GM12801 (cell line): ENCODE results near the gene POMT1.

ENCODE experiments used
- TF ChIP-seq, protein P1 (sequence below): IDR thresholded peaks from one replicate; pipeline ENCODE4 v1.5.1; 2011; ENCODE audit warnings: control low read depth; ENCODE audit not compliant: insufficient read length; ENCODE audit errors: extremely low read depth

Gene POMT1, protein sequence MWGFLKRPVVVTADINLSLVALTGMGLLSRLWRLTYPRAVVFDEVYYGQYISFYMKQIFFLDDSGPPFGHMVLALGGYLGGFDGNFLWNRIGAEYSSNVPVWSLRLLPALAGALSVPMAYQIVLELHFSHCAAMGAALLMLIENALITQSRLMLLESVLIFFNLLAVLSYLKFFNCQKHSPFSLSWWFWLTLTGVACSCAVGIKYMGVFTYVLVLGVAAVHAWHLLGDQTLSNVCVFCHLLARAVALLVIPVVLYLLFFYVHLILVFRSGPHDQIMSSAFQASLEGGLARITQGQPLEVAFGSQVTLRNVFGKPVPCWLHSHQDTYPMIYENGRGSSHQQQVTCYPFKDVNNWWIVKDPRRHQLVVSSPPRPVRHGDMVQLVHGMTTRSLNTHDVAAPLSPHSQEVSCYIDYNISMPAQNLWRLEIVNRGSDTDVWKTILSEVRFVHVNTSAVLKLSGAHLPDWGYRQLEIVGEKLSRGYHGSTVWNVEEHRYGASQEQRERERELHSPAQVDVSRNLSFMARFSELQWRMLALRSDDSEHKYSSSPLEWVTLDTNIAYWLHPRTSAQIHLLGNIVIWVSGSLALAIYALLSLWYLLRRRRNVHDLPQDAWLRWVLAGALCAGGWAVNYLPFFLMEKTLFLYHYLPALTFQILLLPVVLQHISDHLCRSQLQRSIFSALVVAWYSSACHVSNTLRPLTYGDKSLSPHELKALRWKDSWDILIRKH

DNA sequence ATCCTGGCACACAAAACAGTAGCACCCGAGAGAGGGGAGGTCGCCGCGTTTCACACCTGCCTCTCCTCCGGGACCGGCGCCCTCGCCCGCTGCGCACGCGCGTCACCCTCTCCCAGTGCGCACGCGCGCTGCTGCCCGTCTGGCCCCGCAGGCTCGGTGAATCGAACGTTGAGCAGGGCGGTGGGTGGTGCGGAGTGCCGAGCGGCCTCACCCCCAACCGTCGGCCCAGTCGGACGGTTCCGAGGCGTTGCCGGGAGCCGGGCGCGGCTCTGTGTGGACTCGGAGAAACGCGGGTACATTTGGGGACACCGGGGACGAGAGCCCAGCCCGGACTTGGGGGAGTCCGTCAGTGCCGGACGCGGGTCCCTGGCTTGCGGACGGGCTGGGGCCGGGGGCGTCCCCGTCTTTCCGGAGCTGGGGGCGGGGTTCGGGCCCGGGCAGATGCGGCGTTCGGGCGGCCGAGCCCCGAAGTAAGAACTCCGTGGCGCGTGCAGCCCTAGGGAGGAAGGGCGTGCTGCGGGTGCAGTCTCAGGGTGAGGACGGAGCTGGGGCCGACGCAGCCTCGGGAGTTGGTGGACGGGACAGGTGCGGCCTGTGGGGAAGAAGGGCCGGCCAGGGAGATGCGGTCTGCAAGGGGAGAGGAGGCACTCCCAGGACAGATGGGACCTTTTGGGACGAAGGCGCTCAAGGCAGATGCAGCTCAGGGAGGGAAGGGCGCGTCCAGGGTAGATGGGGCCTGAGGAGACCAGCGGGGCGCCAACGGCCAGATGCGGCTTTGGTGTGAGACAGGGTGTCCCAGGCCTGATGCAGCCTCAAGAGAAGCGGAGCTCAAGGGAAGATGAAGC lies at the start of gene POMT1:
TSS of gene POMT1 (plus strand) at position 138 of the 845 bp plus-strand sequence. CDS start 1,301 bp downstream, outside the sequence.
- TF ChIP-seq, protein P1, sequence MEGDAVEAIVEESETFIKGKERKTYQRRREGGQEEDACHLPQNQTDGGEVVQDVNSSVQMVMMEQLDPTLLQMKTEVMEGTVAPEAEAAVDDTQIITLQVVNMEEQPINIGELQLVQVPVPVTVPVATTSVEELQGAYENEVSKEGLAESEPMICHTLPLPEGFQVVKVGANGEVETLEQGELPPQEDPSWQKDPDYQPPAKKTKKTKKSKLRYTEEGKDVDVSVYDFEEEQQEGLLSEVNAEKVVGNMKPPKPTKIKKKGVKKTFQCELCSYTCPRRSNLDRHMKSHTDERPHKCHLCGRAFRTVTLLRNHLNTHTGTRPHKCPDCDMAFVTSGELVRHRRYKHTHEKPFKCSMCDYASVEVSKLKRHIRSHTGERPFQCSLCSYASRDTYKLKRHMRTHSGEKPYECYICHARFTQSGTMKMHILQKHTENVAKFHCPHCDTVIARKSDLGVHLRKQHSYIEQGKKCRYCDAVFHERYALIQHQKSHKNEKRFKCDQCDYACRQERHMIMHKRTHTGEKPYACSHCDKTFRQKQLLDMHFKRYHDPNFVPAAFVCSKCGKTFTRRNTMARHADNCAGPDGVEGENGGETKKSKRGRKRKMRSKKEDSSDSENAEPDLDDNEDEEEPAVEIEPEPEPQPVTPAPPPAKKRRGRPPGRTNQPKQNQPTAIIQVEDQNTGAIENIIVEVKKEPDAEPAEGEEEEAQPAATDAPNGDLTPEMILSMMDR = no peak

DNA sequence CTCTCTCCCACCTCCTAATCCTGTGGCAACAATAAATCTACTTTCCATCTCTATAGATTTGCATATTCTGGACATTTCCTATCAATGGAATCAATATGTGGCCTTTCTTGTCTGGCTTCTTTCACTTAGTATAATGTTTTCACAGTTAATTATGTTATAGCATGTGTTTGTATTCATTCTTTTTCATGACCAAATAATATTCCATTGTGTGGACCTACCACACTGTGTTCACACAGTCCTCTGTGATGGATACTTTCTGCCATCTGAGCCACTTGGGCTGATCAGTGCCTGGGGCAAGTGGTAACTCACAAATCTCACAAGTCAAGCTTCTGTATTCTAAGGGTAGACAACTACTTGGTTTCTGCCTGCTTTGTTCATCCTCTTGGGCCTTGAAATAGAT lies 48.7 kb upstream of the POMT1 start:
- TF ChIP-seq, protein P1 = no peak

DNA sequence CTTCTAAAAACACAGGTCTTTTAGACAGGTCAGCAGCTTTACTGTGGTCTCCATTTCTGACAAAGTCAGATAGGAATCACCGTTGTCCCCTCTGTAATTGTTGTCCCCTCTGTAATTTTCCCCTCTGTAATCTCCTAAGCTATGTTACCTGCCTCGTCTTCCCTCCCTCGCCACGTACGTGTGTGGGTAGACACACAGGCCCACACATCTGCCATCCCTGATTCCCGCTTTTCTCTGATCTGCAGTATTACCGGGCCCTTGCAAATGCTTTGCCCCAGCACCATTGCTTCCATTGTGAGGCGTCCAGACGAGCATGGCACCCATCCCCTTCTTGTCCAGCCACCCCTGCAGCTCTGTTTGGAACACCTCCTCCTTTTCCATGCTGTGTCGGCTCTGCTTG lies 45.0 kb upstream of the POMT1 start:
- TF ChIP-seq, protein P1 = no peak

DNA sequence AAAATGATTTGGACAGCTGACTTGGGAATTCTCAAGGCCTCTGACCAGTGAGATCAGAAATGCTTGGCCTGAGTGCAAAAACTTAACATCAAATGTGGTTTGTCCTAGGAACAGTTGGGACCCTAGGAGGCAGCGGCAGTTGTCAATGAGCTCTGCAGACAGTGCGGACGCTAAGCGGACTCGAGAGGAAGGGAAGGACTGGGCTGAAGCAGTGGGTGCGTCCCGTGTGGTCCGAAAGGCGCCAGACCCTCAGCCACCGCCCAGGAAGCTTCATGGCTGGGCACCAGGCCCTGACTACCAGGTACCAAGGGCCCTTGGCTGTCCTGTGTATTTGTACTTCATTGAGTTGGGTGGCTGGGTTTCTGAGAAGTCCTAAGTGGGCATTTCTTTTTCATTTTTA lies 43.7 kb upstream of the POMT1 start:
- TF ChIP-seq, protein P1 = no peak

DNA sequence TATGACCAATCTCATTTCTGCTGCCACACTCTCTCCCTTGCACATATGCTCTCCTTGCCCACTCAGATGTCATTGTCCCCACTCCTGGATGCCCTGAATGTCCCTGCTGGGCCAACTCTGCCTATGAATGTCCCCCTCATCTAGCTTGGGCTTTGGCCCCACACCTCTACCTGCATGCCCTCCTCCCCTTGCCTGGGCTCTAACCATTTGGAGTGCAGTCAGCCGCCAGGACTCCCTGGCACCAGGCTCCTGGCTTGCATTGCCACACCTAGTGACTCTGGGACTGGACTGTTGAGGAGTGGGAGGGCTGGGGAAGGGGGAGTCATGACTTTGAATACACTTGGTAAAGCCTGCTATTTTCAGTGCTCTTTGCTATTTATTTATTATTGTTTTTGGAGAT lies 41.6 kb upstream of the POMT1 start:
- TF ChIP-seq, protein P1 = no peak

DNA sequence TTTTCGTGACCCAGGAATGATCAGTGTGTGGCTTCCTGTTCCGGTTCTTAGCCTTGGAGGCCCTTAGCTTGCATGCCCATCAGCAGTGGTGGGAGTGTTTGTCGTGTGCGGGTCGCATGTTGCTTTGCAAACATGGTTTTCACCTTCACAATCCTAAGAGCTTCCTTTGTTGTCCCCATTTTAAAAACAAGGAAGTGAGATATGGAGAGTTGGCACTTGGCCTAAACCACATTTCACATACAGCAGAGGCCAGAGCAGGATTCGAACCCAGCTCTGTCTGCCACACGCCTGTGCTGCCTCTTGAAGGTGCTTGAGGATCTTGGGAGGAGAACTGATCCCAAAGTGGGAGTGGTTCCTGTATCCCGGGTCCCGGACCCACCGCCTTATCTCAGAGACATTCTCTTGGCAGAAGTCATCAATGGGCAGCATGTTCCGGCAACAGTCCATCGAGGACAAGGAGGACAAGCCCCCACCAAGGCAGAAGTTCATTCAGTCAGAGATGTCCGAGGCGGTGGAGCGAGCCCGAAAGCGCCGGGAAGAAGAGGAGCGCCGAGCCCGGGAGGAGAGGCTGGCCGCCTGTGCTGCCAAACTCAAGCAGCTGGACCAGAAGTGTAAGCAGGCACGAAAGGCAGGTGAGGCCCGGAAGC lies 38.2 kb upstream of the POMT1 start:
- TF ChIP-seq, protein P1 = no peak
